ENCODE measurements around the gene PFKFB3.

DNA sequence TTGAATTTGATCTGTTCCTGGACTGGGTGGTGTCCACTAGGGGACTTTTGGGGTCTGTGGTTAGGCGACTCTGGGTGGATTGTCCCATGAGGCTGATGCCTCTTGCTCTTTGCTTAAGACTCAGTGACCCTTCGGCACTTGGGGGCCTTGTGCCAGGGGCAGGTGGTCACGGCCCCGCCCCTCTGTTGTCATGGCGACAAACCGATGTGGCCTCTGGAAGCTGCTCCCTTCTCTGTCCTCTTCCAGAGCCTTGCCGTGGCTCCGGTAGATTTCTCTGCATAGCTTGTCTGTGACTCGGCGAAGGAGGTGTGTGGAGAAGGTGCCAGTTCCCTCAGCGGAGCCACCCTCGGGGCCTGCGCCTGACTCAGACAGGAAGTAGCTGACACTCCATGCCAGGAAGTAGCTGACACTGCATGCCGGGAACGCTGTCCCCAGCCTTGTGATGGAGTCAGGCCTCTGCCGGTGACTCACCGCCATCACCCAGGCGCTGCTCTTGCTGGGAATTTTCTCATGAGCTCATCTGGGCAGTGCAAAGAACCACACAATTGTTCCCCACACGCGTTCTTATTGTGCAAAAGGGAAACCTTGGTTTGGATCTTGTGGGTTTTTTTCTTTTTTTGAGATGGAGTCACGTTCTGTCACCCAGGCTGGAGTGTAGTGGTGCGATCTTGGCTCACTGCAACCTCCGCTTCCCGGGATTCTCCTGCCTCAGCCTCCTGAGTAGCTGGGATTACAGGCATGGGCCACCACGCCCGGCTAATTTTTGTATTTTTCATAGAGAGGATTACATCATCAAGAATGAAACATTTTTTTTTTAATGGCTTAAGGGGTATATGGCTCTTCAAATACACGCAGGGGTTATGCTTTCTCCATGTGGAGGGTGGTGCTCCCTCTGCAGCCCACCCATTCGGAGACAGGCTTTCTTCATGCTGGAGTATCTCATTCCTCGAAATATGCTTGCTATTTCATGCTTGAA is 72.6 kb downstream of the PFKFB3 start:
- TF ChIP-seq EZH2 (IDR thresholded peaks at IDR 0.05; ENCODE audit: insufficient read depth, poor library complexity, severe bottlenecking) (no peak), EZH2phosphoT487 (IDR thresholded peaks at IDR 0.05; ENCODE audit: insufficient read depth, low read depth) (no peak)
